ENCODE measurements around the gene SLC25A44. TPM values are rescaled to one million over a fixed set of nuclear protein-coding genes. Genes with fewer than 3 reads are reported as not detected.
A peak's percentile ranks its signal among the peaks of the same experiment; 100 is the strongest.
"Not testable (repeated sequence)": the region's sequence is repeated elsewhere in the genome, so short reads cannot be mapped to it uniquely, and the experiment has no call there.

SLC25A44 gene
- total RNA-seq, 1 experiment from 2014 or later = 11.9 TPM

DNA sequence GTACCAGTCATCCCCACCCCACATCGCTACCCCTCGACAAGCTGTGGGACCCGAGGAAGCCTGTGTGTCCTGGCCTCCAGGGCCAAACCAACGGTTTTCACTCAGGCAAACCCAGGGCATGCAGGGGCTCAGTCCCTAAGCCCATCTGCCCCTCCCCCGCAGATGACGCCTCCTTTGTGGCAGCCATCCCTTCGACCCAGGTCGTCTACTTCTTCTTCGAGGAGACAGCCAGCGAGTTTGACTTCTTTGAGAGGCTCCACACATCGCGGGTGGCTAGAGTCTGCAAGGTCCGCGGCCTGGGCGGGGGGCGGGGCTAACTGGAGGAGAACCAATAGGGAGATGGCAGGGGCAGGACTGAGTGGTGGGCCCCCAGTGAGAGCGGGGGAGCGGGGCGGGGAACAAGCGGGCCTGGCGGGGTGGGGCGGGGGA is 33.1 kb upstream of the SLC25A44 start:
- in situ Hi-C loops (cut with HindIII; ENCODE audit: low sequenced_read_pairs) = no loop called here
- DNase-seq (ENCODE audit: low spot score) = peak; percentile 89

DNA sequence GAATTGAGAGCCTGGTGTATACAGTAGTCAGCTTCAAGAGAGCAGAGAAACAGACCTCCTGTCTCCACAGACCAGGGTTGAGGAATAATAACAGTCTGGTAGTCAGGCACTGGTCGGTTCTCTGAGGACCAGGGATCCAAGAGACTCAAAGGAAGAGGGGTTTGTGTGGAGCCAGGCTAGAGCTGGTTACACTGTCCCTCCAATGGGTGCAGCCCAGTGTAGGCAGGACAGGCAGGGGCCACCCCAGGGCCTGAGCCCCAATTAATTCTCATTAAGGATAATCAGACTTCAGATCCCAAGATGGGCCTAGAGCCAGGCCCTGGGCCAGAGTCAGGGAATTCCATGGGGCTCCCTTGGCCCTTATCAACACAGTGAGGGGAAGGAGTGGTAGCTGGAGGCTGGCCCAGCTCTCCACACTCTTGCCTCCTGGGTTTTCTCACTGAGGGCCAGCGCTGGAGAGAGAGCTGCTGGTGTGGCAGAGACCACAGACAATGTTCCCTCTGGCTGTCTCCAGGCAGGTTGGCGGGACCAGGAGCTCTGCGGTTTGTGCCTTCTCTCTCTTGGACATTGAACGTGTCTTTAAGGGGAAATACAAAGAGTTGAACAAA is 31.4 kb upstream of the SLC25A44 start:
- in situ Hi-C loops (cut with HindIII; ENCODE audit: low sequenced_read_pairs) = no loop called here
- no peak for DNase-seq (ENCODE audit: low spot score)

DNA sequence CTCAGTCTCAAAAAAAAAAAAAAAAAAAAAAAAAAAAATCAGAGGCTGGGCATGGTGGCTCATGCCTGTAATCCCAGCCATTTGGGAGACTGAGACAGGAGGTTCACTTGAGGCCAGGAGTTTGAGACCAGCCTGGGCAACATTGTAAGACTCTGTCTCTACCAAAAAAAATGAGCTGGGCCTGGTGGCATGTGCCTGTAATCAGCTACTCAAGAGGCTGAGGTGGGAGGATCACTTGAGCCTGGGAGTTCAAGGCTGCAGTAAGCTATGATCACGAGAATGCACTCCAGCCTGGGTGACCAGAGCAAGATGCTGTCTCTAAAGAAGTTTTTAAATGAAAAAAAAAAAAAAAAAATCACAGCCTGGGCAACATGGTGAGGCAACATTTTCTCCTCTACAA is 30.2 kb upstream of the SLC25A44 start:
- in situ Hi-C loops (cut with HindIII; ENCODE audit: low sequenced_read_pairs) = no loop called here
- DNase-seq (ENCODE audit: low spot score) = no peak

DNA sequence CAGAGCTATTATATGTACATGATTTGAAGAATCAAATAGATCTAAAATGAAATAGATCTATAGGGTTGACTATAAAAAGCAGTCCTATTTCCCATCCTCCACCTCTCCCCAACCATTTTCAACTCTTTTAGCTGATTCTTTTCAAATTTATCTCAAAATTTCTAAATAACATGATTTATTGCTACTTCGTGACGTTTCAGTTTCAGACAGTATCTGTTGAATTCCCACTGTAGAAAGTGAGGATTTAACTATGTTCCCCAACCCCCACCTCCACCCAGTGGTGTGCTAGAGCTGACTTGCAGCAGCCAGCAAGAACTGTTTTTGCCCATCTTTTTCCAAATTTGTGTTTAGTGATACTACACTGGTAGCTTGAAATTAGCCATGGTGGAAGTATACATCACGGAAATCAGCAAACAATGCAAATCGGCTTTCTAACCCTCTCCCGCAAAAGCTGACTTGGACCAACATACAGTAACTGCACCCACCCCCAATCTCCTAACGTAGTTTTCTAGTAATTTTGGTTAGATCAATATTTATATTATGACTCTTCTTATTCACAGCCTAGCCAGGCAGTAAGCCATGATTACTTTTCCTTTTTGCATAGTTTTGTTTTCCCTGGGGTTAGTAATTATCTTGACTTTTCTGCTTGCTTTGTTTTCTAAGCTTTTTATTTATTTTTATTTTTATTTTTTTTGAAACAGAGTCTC is 29.6 kb upstream of the SLC25A44 start:
- in situ Hi-C loops (cut with HindIII; ENCODE audit: low sequenced_read_pairs) = no loop called here
- no peak for DNase-seq (ENCODE audit: low spot score)

DNA sequence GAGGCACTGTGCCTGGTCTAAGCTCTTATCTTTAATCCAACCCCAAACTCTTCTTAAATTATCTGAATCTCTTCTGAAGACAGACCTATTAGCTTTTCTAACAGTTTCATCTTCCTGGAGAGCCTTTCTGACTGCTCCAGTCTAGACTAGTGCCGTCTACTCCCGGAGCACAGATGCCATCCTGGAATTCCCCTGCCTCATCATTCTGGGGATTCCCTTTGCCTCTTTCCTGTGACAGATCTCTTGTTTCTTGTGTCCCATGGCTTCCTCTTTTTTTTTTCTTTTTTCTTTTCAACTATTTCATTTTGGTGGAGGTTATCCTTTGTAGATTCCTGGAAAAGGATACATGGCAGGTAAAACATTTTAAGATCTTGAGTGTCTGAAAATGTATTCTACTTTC is 28.8 kb upstream of the SLC25A44 start:
- no peak for DNase-seq (ENCODE audit: low spot score)
- in situ Hi-C loops (cut with HindIII; ENCODE audit: low sequenced_read_pairs) = no loop called here

DNA sequence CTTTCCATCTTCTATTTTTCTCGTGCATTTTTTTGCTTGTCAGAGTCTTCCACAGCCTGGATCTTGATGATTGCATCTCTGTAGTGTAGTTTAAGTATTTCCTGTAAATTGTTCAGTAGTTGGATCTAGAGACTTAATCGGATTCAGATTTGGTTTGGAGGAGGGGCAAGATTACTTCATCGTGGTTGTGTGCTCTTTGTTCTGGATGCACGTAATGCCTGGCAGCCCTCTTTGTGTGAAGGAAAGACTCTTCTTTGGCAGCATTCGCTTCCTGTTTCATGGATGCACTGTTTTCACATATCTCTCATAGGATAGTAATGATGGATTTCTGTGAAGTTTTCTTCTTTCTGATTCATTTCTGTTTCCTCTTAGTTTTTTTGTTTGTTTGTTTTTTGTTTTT is 26.4 kb upstream of the SLC25A44 start:
- in situ Hi-C loops (cut with HindIII; ENCODE audit: low sequenced_read_pairs) = no loop called here
- no peak for DNase-seq (ENCODE audit: low spot score)

DNA sequence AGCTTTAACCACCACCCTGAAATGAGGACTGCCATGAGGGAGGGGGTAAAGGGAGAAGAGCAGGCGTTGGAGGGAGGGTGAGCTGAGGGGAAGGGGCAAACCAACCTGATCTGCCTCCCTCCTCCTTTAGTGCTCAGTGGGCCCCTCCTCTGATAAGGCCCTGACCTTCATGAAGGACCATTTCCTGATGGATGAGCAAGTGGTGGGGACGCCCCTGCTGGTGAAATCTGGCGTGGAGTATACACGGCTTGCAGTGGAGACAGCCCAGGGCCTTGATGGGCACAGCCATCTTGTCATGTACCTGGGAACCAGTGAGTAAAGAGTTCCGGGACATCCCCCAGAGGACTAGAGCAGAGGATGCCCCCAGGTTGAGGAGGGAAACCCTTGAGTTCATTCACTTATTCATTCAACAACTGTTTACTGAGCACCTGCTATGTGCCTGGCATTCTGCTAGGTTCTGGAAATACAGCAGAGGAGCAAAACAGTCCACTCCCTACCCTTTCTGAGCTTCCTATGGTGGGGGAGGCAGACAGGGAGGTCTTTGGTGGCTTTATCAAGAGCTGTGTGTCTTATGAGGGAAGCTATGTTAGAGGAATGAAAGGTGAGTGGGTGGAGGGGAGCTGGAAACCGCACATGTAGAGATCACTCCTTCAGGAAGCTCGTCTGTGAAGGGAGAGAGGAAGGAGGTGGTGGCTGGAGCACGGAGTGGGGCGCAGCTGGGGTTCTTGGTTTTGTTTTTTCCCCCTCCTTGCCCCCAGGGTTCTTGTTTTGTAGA is 21.0 kb upstream of the SLC25A44 start:
- no peak for DNase-seq (ENCODE audit: low spot score)
- in situ Hi-C loops (cut with HindIII; ENCODE audit: low sequenced_read_pairs) = no loop called here

DNA sequence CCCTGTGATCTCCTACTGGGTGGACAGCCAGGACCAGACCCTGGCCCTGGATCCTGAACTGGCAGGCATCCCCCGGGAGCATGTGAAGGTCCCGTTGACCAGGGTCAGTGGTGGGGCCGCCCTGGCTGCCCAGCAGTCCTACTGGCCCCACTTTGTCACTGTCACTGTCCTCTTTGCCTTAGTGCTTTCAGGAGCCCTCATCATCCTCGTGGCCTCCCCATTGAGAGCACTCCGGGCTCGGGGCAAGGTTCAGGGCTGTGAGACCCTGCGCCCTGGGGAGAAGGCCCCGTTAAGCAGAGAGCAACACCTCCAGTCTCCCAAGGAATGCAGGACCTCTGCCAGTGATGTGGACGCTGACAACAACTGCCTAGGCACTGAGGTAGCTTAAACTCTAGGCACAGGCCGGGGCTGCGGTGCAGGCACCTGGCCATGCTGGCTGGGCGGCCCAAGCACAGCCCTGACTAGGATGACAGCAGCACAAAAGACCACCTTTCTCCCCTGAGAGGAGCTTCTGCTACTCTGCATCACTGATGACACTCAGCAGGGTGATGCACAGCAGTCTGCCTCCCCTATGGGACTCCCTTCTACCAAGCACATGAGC is 17.2 kb upstream of the SLC25A44 start:
- DNase-seq (ENCODE audit: low spot score) = no peak
- in situ Hi-C loops (cut with HindIII; ENCODE audit: low sequenced_read_pairs) = no loop called here

DNA sequence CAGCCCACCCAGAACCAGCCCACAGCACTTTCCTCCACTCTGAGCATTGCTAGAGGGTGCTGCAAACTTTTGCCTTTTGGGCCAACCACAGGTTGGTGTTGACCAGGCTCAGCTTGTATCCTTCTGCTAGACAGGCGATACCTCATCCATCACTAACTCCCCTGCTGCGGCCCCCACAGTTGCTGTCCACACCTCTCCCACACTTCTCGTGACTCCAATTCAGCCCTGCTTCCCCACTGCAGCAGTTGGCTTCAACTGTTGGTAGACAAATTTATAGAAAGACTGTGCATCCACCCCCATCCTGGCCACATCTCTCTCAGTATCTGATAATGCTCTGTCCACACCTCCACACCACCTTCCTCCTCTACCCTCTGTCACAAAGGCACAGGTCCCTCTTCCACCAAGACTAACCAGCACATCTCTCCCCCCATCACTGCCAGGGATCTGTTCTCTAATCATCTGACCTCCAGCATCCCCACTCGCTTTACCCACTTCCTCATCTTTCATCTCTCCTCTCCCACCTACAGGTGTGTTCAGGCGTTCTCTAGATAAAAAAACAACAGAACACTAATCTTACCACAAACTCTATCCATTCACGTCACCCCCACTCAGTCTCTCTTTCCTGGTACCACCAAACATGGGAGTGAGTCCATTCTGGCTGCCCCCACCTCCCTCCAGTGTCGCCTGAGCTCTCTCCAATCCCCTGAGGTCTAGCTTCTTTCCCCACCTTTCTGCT is 15.8 kb upstream of the SLC25A44 start:
- no peak for DNase-seq (ENCODE audit: low spot score)
- in situ Hi-C loops (cut with HindIII; ENCODE audit: low sequenced_read_pairs) = no loop called here

DNA sequence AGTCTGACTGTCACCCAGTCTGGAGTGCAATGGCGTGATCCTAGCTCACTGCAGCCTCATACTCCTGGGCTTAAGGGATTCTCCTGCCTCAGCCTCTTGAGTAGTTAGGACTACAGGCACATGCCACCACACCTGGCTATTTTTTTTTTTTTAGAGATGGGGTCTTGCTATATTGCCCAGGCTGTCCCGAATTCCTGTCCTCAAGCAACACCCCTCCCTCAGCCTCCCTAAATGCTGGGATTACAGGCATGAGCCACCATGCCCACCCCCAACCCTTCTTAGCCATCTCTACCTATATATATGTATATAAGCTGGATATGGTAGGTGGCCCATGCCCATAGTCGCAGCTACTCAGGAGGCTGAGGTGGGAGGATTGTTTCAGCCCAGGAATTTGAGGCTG is 13.4 kb upstream of the SLC25A44 start:
- in situ Hi-C loops (cut with HindIII; ENCODE audit: low sequenced_read_pairs) = no loop called here
- DNase-seq (ENCODE audit: low spot score) = no peak

DNA sequence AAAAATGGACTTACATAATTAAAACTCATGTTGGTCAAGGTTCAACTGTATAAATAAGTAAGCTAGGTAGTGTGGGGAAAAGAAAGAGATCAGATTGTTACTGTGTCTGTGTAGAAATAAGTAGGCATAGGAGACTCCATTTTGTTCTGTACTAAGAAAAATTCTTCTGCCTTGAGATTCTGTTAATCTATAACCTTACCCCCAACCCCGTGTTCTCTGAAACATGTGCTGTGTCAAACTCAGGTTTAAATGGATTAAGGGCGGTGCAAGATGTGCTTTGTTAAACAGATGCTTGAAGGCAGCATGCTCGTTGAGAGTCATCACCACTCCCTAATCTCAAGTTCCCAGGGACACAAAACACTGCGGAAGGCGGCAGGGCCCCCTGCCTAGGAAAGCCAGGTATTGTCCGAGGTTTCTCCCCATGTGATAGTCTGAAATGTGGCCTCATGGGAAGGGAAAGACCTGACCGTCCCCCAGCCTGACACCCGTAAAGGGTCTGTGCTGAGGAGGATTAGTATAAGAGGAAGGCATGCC is 12.4 kb upstream of the SLC25A44 start:
- in situ Hi-C loops (cut with HindIII; ENCODE audit: low sequenced_read_pairs); DNase-seq (ENCODE audit: low spot score): not testable (repeated sequence)

DNA sequence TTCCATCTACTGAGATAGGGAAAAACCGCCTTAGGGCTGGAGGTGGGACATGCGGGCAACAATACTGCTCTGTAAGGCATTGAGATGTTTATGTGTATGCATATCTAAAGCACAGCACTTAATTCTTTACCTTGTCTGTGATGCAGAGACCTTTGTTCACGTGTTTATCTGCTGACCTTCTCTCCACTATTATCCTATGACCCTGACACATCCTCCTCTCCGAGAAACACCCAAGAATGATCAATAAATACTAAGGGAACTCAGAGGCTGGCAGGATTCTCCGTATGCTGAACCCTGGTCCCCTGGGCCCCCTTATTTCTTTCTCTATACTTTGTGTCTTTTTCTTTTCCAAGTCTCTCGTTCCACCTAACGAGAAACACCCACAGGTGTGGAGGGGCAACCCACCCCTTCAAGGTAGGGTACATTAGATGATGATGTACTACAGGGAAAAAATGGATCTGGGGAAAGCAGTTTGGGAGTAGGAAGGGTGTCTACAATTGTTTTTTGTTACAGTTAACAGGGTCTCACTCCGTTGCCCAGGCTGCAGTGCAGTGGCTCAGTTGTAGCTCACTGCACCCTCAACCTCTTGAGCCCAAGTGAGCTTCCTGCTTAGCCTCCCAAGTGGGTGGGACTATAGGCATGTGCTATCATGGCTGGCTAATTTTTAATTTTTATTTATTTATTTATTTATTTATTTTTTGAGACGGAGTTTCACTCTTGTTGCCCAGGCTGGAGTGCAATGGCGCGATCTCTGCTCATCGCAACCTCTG is 11.7 kb upstream of the SLC25A44 start:
- in situ Hi-C loops (cut with HindIII; ENCODE audit: low sequenced_read_pairs) = not testable (repeated sequence)

DNA sequence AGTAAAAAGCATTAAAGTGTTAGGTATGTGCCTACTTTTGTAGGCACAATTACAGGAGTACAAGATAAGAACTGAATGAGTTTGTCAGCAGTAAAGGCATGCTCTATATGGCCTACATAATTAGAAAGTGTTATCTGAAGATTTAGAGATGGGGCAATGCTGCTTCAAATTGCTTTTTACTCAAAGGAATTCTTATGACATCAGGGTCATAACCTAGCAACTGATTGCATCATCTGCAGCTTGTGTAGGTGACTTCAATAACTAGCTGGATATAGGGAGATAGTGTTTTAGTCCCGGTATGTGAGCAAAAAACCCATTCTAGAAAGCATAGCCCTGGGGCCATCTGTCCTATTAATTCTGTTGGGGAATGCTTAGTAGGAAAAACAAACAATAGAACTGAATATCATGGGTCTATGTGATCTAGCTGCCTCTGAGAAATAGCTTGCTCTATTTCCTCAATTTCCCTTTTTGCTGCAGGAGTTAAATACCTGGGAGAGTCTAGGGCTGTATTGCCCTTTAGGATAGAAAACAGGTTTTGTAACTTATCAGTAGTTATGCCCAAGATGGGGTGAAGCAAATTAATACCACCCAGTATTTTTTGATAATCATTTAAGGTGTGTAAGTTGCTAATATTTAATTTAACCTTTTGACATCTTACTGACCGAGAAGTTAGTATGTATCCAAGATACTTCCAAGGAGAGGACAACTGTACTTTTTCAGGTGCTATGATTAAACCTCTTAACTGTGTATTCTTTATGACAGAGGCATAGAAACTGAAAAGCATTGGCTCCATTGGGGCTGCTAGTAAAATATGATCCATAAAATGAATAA is 7.3 kb upstream of the SLC25A44 start:
- DNase-seq (ENCODE audit: low spot score); in situ Hi-C loops (cut with HindIII; ENCODE audit: low sequenced_read_pairs): not testable (repeated sequence)

More for the DNA sequence above, 11.7 kb upstream of the SLC25A44 start:
- not testable (repeated sequence) for DNase-seq (ENCODE audit: low spot score)

DNA sequence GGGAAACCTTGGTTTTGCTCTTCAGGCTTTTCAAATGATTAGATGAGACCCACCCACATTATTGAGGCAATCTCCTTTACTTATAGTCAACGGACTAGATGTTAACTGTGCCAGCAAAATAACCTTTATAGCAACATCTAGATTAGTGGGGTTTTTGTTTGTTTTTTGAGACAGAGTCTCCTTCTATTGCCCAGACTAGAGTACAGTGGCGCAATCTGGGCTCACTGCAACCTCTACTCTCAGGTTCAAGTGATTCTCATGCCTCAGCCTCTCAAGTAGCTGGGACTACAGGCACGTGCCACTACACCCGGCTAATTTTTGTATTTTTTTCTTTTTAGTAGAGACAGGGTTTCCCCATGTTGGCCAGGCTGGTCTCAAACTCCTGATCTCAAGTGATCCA is 3.6 kb upstream of the SLC25A44 start:
- DNase-seq (ENCODE audit: low spot score); in situ Hi-C loops (cut with HindIII; ENCODE audit: low sequenced_read_pairs): not testable (repeated sequence)

DNA sequence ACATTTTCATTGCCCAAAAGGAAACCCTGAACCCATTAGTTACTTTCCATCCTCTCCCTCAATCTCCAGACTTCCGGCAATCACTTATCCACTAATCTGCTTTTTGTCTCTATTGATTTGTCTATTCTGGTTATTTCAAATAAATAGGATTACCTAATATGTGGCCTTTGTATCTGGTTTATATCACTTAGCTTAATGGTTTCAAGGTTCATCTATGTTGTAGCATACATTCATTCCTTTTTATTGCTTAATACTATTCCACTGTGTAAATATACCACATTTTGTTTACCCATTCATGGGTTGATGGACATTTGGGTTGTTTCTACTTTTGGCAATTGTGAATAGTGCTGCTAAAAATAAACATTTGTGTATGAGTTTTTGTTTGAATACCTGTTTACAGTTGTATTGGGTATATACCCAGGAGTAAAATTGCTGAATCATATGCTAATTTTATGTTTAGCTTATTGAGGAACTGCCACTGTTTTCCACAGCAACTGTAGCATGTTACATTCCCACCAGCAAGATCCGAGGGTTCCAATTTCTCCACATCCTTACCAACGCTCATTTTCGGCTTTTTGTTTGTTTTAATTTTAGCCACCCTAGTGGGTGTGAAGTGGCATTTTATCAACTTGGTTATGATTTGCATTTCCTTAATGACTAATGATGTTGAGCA is 2.5 kb upstream of the SLC25A44 start:
- in situ Hi-C loops (cut with HindIII; ENCODE audit: low sequenced_read_pairs) = no loop called here
- no peak for DNase-seq (ENCODE audit: low spot score)

DNA sequence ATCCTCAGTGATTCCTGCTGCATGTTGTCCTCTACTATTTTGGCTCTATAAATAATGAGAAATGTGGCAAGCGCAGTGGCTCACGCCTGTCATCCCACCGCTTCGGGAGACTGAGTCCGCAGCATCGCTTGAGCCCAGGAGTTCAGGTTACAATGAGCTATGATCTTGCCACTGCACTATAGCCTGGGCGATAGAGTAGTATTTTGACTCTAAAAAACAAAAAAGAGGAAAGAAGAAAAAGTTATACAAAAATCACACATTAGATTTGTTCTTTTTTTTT is 756 bp upstream of the SLC25A44 start:
- no peak for DNase-seq (ENCODE audit: low spot score)
- in situ Hi-C loops (cut with HindIII; ENCODE audit: low sequenced_read_pairs) = no loop called here

DNA sequence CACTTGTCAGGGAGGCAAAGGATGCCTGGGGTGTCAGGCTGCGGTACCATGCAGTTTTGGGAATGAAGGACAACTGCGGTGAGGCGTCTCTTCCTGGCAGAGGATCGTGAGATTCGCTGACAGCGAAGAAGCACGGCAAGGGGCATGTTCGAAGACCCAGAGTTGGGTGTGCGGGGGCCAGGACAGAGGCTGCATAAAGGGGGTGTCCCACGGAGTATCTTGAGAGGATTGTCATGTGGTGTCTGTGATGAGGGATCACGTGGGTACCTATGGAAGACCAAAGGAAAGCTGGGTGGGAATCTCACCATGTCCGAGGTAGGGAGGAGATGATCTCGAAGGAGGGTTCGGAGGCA is 372 bp downstream of the SLC25A44 start:
- no peak for DNase-seq (ENCODE audit: low spot score)
- in situ Hi-C loops (cut with HindIII; ENCODE audit: low sequenced_read_pairs) = no loop called here

Data from G401 (cell line).